ENCODE results near the gene SPG11.
A peak's percentile ranks its signal among the peaks of the same experiment; 100 is the strongest.
"Not testable (repeated sequence)": the region's sequence is repeated elsewhere in the genome, so short reads cannot be mapped to it uniquely, and the experiment has no call there.

SPG11 gene, protein sequence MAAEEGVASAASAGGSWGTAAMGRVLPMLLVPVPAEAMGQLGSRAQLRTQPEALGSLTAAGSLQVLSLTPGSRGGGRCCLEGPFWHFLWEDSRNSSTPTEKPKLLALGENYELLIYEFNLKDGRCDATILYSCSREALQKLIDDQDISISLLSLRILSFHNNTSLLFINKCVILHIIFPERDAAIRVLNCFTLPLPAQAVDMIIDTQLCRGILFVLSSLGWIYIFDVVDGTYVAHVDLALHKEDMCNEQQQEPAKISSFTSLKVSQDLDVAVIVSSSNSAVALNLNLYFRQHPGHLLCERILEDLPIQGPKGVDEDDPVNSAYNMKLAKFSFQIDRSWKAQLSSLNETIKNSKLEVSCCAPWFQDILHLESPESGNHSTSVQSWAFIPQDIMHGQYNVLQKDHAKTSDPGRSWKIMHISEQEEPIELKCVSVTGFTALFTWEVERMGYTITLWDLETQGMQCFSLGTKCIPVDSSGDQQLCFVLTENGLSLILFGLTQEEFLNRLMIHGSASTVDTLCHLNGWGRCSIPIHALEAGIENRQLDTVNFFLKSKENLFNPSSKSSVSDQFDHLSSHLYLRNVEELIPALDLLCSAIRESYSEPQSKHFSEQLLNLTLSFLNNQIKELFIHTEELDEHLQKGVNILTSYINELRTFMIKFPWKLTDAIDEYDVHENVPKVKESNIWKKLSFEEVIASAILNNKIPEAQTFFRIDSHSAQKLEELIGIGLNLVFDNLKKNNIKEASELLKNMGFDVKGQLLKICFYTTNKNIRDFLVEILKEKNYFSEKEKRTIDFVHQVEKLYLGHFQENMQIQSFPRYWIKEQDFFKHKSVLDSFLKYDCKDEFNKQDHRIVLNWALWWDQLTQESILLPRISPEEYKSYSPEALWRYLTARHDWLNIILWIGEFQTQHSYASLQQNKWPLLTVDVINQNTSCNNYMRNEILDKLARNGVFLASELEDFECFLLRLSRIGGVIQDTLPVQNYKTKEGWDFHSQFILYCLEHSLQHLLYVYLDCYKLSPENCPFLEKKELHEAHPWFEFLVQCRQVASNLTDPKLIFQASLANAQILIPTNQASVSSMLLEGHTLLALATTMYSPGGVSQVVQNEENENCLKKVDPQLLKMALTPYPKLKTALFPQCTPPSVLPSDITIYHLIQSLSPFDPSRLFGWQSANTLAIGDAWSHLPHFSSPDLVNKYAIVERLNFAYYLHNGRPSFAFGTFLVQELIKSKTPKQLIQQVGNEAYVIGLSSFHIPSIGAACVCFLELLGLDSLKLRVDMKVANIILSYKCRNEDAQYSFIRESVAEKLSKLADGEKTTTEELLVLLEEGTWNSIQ (N-terminal part only)

DNA sequence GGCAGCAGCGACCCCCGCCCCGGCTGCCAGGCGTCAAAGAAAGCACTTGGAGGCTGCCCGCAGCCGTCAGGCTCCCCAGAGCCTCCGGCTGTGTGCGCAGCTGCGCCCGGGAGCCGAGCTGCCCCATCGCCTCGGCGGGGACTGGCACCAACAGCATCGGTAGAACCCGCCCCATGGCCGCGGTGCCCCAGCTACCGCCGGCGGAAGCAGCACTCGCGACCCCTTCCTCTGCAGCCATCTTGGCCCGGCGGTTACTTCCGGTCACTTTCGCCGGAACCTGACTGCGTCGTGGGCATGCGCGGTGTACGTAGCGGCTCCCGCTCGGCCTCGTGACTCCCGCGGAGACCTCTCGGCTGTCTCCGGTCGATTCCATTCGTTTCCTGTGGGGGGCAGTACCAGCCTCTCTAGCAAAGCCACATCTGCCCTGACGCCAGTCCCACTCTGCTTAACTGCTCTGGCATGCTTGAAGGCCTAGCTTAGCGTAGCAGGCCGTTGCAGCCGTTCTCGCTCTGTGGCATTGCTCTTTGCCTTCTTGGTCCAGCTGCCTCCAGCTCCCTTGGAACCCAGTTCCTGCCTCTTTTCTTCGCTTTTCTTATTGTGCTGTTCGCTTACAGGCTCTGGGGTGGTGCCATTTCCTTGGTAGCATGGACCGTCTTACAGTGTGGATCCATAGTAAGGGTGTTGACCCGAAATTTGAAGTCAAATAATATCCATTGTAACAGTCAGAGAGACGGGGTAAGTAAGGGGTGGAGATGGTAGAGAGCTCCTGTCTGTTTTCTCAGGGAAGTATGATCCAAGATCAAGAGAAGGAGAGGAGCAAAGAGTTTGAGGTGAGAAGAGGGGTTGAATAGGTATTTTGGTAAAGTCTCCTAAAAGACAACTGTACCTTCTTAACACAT is at the start of gene SPG11:
TSS of gene SPG11 (minus strand) at position 253 of the 899 bp plus-strand sequence. CDS start at position 238, 15 bp downstream.
- peak; percentile 93 for DNase-seq

DNA sequence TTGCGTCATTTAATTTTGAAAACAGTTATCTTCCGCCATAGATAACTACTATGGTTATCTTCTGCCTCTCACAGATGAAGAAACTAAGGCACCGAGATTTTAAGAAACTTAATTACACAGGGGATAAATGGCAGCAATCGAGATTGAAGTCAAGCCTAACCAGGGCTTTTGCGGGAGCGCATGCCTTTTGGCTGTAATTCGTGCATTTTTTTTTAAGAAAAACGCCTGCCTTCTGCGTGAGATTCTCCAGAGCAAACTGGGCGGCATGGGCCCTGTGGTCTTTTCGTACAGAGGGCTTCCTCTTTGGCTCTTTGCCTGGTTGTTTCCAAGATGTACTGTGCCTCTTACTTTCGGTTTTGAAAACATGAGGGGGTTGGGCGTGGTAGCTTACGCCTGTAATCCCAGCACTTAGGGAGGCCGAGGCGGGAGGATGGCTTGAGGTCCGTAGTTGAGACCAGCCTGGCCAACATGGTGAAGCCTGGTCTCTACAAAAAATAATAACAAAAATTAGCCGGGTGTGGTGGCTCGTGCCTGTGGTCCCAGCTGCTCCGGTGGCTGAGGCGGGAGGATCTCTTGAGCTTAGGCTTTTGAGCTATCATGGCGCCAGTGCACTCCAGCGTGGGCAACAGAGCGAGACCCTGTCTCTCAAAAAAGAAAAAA is 49.0 kb upstream of the SPG11 start:
- DNase-seq, result peak; percentile 8

DNA sequence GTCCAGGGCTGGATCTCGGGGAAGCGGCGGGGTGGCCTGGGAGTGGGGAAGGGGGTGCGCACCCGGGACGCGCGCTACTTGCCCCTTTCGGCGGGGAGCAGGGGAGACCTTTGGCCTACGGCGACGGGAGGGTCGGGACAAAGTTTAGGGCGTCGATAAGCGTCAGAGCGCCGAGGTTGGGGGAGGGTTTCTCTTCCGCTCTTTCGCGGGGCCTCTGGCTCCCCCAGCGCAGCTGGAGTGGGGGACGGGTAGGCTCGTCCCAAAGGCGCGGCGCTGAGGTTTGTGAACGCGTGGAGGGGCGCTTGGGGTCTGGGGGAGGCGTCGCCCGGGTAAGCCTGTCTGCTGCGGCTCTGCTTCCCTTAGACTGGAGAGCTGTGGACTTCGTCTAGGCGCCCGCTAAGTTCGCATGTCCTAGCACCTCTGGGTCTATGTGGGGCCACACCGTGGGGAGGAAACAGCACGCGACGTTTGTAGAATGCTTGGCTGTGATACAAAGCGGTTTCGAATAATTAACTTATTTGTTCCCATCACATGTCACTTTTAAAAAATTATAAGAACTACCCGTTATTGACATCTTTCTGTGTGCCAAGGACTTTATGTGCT is 48.4 kb upstream of the SPG11 start:
- no peak for DNase-seq

DNA sequence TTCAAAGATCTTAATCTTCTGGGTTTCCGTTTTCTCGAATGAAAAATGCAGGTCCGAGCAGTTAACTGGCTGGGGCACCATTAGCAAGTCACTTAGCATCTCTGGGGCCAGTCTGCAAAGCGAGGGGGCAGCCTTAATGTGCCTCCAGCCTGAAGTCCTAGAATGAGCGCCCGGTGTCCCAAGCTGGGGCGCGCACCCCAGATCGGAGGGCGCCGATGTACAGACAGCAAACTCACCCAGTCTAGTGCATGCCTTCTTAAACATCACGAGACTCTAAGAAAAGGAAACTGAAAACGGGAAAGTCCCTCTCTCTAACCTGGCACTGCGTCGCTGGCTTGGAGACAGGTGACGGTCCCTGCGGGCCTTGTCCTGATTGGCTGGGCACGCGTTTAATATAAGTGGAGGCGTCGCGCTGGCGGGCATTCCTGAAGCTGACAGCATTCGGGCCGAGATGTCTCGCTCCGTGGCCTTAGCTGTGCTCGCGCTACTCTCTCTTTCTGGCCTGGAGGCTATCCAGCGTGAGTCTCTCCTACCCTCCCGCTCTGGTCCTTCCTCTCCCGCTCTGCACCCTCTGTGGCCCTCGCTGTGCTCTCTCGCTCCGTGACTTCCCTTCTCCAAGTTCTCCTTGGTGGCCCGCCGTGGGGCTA is 47.8 kb upstream of the SPG11 start, which contains the start of the genes B2M and PATL2:
TSS of gene B2M (plus strand) at position 422 of the 647 bp plus-strand sequence. CDS start at position 452, 30 bp downstream.
TSS of gene PATL2 (minus strand) at position 228 of the 647 bp plus-strand sequence. CDS start 34,833 bp downstream, outside the sequence.
- DNase-seq, result peak; percentile 92

DNA sequence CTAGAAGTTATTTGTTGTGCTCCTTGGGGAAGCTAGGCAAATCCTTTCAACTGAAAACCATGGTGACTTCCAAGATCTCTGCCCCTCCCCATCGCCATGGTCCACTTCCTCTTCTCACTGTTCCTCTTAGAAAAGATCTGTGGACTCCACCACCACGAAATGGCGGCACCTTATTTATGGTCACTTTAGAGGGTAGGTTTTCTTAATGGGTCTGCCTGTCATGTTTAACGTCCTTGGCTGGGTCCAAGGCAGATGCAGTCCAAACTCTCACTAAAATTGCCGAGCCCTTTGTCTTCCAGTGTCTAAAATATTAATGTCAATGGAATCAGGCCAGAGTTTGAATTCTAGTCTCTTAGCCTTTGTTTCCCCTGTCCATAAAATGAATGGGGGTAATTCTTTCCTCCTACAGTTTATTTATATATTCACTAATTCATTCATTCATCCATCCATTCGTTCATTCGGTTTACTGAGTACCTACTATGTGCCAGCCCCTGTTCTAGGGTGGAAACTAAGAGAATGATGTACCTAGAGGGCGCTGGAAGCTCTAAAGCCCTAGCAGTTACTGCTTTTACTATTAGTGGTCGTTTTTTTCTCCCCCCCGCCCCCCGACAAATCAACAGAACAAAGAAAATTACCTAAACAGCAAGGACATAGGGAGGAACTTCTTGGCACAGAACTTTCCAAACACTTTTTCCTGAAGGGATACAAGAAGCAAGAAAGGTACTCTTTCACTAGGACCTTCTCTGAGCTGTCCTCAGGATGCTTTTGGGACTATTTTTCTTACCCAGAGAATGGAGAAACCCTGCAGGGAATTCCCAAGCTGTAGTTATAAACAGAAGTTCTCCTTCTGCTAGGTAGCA is 47.0 kb upstream of the SPG11 start:
- no peak for DNase-seq

DNA sequence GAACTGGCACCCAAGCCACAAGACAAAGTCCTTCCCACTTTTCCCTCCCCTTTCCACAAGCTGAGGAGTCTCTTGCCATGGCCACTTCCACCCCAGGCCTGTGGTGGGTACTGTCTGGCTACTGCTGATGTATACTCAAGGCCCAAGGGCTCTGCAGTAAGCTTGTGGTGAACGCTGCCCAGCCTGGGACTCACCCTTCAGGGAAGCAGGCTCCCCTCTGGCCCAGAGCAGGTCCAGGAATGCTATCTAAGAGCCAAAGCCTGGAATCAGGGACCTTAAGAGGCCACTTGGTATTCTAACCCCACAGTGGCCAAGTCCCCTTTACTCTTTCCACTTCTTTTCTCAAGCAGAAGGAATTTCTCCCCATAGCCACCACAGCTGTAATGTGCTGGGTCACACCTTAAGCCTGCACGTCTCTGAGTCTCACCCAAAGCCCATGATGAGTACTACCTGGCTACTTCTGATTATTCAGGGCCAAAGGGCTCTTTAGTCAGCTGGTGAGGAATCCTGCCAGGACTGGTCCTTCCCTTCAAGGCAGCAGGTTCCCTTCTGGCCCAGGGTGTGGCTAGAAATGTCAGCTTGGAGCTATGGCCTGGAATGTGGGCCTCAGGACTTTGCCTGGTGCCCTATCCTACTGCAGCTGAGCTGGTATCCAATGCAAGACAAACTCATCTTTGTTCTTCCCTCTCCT is 43.6 kb upstream of the SPG11 start:
- no peak for DNase-seq

DNA sequence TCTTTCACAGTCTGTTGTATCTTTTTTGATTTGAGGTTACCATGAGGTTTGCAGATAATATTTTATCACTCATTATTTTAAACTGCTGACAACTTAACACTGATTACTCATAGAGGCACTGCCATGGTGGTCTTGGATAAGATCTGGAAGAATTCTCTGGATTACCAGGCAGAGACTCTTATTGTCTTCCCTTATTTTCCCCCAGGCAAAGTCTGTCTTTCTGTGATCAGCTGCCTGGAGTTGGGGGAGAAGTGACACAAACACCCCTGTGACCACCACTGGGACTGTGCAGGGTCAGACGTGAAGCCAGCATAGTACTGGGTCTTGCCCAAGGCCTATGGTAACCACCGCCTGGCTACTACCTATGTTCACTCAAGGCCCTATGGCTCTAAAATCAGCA is 42.9 kb upstream of the SPG11 start:
- no peak for DNase-seq

DNA sequence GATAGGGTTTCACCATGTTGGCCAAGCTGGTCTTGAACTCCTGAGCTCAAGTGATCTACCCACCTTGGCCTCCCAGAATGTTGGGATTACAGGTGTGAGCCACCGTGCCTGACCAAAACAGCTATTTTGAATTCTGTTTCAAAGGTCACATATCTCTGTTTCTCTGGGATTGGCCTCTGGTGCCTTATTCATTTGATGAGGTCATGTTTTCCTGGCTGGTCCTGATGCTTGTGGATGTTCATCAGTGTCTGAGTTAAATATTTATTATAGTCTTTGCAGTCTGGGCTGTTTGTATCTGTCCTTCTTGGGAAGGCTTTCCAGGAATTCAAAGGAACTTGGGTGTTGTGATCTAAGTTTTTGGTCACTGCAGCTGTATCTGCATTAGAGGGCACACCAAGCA is 42.5 kb upstream of the SPG11 start:
- DNase-seq, result no peak

DNA sequence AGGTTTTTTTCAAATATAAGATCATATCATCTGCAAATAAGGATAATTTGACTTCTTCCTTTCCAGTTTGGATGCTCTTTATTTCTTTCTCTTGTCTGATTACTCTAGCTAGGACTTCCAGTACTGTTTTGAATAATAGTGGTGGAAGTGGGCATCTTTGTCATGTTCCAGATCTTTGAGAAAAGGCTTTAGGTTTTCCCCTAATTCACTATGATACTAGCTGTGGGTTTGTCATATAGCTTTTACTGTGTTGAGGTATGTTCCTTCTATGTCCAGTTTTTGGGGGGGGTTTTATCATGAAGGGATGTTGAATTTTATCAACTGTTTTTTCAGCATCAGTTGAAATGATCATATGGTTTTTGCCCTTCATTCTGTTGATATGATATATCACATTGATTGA is 37.2 kb upstream of the SPG11 start:
- DNase-seq, result not testable (repeated sequence)

DNA sequence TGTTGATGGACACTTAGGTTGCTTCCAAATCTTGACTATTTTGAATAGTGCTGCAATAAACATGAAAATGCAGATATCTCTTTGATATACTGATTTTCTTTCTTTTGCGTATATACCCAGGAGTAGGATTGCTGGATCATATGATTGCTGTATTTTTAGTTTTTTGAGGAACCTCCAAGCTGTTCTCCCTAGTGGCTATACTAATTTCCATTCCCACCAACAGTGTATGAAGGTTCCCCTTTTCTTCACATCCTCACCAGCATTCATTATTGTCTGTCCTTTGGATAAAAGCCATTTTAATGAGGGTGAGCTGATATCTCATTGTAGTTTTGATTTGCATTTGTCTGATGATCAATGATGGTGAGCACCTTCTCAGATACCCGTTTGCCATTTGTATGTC is 35.2 kb upstream of the SPG11 start:
- DNase-seq, result no peak

DNA sequence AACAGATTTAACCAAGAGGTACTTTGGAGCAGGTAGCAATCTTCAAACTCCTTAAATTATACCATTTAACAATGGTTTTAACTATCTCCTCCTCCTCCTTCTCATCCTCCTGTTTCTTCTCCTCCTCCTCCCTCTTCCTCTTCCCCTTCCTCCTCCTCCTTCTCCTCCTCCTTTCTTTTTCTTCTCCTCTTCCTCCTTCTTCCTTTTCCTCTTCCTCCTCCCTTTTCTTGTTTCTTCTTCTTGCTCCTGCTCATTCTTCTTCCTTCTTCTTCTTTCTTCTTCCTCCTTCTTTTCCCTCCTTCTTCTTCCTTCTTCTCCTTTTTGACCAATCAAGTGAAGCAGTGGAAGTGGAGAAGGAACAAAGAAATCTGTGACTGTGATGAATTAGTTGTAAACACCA is 33.6 kb upstream of the SPG11 start:
- no peak for DNase-seq

DNA sequence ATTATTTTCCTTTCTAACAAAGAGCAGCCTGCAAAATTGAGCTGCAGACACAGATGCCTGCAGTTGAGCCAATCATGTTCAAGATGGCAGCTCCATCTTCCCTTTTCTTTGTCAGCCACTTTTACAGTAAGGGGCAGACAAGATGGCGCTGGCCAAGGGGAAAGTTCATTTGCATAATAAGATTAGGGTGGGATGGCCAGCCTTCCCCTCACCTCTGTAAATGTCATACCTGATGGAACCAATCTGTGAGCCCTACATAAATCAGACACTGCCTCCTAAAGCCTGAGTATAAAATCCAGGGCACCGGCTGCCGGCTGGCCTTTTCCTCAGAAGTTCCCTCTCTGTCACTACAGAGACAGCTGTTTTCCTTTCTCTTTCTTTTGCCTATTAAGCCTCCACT is 31.8 kb upstream of the SPG11 start:
- DNase-seq, result no peak

DNA sequence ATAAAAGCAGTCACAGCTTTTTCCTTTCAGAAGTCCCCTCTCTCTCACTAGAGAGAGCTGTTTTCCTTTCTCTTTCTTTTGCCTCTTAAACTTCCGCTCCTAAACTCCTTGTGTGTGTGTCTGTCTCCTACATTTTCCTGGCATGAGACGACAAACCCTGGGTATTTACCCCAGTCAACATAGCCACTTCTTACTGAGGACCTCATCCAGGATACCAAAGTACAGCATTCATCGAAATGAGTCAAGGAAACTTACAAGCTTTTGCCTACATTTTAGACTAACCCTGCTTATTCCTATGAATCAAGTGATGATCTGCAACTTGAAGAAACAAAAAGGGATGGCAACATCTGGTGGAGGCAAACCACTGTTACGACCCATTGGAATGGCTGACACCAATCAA is 31.0 kb upstream of the SPG11 start:
- no peak for DNase-seq

DNA sequence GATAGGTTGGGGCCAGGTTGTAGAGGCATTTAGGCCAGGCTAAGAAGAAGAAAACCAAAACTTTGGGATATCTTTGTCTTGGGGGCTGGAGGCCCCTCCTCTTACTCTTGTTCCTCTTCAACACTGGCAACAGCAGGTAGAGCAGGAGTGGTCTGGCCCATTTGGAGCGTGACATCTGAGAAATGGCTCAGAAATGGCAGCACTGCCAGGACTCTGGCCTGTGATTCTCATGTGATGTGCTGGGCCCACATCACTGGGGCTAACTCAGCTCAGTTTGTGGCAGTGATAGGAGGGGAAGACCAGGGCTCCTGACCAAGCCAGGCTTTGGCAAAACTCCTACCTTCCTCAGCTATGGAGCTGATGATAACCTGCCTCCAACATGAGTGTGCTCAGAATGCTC is 29.2 kb upstream of the SPG11 start:
- no peak for DNase-seq

DNA sequence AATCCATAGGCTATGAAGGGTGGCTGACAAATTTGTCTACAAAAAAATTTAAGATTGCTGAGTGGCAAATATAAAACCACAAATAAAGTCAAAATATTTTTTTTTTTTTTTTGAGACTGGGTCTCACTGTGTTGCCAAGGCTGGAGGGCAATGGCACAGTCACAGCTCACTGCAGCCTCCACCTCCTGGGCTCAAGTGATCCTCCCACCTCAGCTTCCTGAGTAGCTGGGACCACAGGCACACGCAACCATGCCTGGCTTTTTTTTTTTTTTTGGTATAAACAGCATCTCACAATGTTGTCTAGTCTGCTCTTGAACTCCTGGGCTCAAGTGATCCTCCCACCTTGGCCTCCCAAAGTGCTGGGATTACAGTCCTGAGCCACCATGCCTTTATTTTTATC is 26.8 kb upstream of the SPG11 start:
- not testable (repeated sequence) for DNase-seq

DNA sequence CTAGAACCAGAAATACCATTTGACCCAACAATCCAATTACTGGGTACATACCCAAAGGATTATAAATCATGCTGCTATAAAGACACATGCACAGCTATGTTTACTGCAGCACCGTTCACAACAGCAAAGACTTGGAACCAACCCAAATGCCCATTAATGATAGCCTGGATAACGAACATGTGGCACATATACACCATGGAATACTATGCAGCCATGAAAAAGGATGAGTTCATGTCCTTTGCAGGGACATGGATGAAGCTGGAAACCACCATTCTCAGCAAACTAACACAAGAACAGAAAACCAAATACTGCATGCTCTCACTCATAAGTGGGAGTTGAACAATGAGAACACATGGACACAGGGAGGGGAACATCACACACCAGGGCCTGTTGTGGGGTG is 25.9 kb upstream of the SPG11 start:
- not testable (repeated sequence) for DNase-seq

DNA sequence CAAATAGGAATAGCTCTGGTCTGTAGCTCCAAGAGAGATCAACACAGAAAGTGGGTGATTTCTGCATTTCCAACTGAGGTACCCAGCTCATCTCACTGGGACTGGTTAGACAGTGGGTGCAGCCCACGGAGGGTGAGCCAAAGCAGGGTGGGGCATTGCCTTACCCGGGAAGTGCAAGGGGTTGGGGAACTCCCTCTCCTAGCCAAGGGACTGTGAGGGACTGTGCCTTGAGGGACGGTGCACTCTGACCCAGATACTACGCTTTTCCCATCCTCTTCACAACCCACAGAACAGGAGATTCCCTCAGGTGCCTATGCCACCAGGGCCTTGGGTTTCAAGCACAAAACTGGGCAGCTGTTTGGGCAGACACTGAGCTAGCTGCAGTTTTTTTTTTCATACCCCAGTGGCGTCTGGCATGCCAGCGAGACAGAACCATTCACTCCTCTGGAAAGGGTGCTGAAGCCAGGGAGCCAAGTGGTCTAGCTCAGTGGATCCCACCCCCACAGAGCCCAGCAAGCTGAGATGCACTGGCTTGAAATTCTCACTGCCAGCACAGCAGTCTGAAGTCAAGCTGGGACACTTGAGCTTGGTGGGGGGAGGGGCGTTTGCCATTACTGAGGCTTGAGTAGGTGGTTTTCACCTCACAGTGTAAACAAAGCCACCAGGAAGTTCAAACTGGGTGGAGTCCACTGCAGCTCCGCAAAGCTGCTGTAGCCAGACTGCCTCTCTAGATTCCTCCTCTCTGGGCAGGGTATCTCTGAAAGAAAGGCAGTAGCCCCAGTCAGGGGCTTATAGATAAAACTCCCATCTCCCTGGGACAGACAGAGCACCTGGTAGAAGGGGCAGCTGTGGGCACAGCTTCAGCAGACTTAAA is 19.6 kb upstream of the SPG11 start:
- DNase-seq, result not testable (repeated sequence)
